Activated B cell treated with CpG ODN at 0.5 μM for 24 hours (primary cell): ENCODE results near the gene ECI2. TPM values are rescaled to one million over a fixed set of nuclear protein-coding genes. Genes with fewer than 3 reads are reported as not detected.

Source experiments
- ATAC-seq: fragments of 200-7000 bp; cut with Tn5 transposase; one replicate; pipeline ENCODE4 v1.10.0; 2021; ENCODE audit warnings: low read depth, mild to moderate bottlenecking, moderate library complexity
- CTCF ChIA-PET: fragments of 350-600 bp; sonication (Branson Sonifier 250); formaldehyde crosslinking; loops from one replicate; lab custom pipeline; 2021; ENCODE audit warnings: antibody characterized with exemption; lab: Charles Lee
- POLR2A ChIA-PET: fragments of 350-600 bp; sonication (Branson Sonifier 250); formaldehyde crosslinking; loops from one replicate; lab custom pipeline; 2021; ENCODE audit warnings: antibody characterized with exemption; lab: Charles Lee
- DNase-seq: peaks from one replicate; pipeline ENCODE4 v3.0.0; 2022
- H3K27ac Mint-ChIP-seq: one replicate; pipeline ENCODE4 v1.8.0; 2020; ENCODE audit warnings: mixed read lengths
- H3K27me3 Mint-ChIP-seq: one replicate; pipeline ENCODE4 v1.8.0; 2021; ENCODE audit warnings: mixed read lengths
- H3K36me3 Mint-ChIP-seq: one replicate; pipeline ENCODE4 v1.8.0; 2021; ENCODE audit warnings: low read depth, mixed read lengths
- H3K4me1 Mint-ChIP-seq: one replicate; pipeline ENCODE4 v1.8.0; 2021; ENCODE audit warnings: mixed read lengths
- H3K4me3 Mint-ChIP-seq: one replicate; pipeline ENCODE4 v1.8.0; 2020; ENCODE audit warnings: mild to moderate bottlenecking, mixed read lengths
- H3K9me3 Mint-ChIP-seq: one replicate; pipeline ENCODE4 v1.8.0; 2020; ENCODE audit warnings: mixed read lengths
- intact Hi-C: fragments of 100-400 bp; cut with micrococcal nuclease; formaldehyde crosslinking; loops from one replicate; pipeline ENCODE4 v1.15.1; 2024
- total RNA-seq: library from RNA; stranded (reverse); gene quantifications from 2 replicates; pipeline ENCODE4 v1.2.3, GENCODE V29; 2022
- TF ChIP-seq, protein P1 (sequence below): fragments of 200-600 bp; IDR thresholded peaks from one replicate; pipeline ENCODE4 v1.8.0; 2022; ENCODE audit warnings: antibody characterized with exemption, mild to moderate bottlenecking

ECI2 gene
- total RNA-seq, 1 donor from 2014 or later: 15.8 TPM

GRCh38 chr6:4069199-4069598 lies 66.2 kb downstream of the ECI2 start:
- Mint-ChIP-seq H3K4me3 (no peak overlapping the region), H3K9me3 (no peaks in the 10 kb centered on the region), H3K27ac (no peak overlapping the region), H3K27me3 (no peaks in the 10 kb centered on the region), H3K36me3 (peaks cover 18% of the 10 kb centered on the region), H3K4me1 (no peaks in the 10 kb centered on the region)
- intact Hi-C loops: no loop called here
- DNase-seq (no peak), ATAC-seq (no peak)
- TF ChIP-seq, protein P1, sequence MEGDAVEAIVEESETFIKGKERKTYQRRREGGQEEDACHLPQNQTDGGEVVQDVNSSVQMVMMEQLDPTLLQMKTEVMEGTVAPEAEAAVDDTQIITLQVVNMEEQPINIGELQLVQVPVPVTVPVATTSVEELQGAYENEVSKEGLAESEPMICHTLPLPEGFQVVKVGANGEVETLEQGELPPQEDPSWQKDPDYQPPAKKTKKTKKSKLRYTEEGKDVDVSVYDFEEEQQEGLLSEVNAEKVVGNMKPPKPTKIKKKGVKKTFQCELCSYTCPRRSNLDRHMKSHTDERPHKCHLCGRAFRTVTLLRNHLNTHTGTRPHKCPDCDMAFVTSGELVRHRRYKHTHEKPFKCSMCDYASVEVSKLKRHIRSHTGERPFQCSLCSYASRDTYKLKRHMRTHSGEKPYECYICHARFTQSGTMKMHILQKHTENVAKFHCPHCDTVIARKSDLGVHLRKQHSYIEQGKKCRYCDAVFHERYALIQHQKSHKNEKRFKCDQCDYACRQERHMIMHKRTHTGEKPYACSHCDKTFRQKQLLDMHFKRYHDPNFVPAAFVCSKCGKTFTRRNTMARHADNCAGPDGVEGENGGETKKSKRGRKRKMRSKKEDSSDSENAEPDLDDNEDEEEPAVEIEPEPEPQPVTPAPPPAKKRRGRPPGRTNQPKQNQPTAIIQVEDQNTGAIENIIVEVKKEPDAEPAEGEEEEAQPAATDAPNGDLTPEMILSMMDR: no peak
- CTCF ChIA-PET: no interaction called here
- POLR2A ChIA-PET: no interaction called here

GRCh38 chr6:4067673-4068072 lies 67.7 kb downstream of the ECI2 start:
- no peaks in the 10 kb centered on the region for H3K27me3 Mint-ChIP-seq
- H3K36me3 Mint-ChIP-seq: peaks cover 33% of the 10 kb centered on the region
- DNase-seq (no peak), ATAC-seq (no peak)
- CTCF ChIA-PET: interaction anchor here (0.6 kb wide), 1 partner anchor 316 kb away, joined by 3 read pairs; no protein-coding TSS in a partner anchor
- intact Hi-C loops: no loop called here
- POLR2A ChIA-PET: no interaction called here
- no peaks in the 10 kb centered on the region for H3K9me3 Mint-ChIP-seq
- no peak overlapping the region for H3K27ac Mint-ChIP-seq
- H3K4me1 Mint-ChIP-seq: no peaks in the 10 kb centered on the region
- TF ChIP-seq, protein P1: no peak
- H3K4me3 Mint-ChIP-seq: no peak overlapping the region

DNA sequence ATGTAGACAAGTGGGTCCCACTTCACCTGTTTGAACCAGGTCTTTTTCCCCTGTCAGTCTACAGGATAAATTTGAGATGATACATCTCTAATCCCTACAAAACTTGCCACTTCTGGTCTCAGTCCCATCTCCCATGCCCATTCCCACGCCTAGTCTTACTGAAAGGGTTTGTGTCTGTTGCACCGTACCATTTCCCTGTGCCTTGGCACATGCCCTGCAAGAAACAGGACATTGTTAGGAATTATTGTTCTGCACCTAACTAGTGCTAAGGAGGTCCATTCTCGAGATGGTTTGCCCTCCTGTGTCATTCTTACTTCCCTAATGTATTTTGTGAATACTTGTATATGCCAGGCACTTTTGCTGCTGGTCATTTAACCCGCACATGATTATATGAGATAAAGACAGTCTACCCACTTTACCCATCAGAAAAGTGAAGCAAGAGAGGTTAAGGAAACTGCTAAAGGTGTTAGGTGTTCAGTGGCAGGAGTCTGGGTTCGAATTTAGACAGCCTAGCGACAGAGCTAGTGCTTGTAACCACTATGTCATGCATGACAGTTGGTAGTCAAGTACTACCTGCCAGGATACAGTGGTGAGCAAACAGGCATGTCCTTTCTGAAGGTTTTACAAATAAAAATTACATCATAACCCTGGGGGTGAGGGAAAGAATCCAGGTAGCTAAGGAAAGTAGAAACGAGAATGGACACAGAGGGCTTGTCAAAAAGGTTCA lies 69.2 kb downstream of the ECI2 start:
- TF ChIP-seq, protein P1: no peak
- H3K27ac Mint-ChIP-seq: no peak overlapping the region
- H3K4me3 Mint-ChIP-seq: no peak overlapping the region
- intact Hi-C loops: no loop called here
- H3K4me1 Mint-ChIP-seq: no peaks in the 10 kb centered on the region
- POLR2A ChIA-PET: interaction anchor here (0.6 kb wide), 1 partner anchor 76 kb away, joined by 6 read pairs; no protein-coding TSS in a partner anchor
- peaks cover 46% of the 10 kb centered on the region for H3K36me3 Mint-ChIP-seq
- ATAC-seq (no peak), DNase-seq (no peak)
- H3K27me3 Mint-ChIP-seq: no peaks in the 10 kb centered on the region
- no peaks in the 10 kb centered on the region for H3K9me3 Mint-ChIP-seq
- CTCF ChIA-PET: no interaction called here

Other genes with a start within 250 kb of the ECI2 start
- gene FAM217A, start 56.4 kb downstream of the ECI2 start, total RNA-seq: not detected in 2 replicates